ENCODE results near the gene HDGF. TPM values are rescaled to one million over a fixed set of nuclear protein-coding genes. Genes with fewer than 3 reads are reported as not detected.

The HDGF gene
- total RNA-seq, 2 experiments from 2014 or later, result 222 to 229 TPM

DNA sequence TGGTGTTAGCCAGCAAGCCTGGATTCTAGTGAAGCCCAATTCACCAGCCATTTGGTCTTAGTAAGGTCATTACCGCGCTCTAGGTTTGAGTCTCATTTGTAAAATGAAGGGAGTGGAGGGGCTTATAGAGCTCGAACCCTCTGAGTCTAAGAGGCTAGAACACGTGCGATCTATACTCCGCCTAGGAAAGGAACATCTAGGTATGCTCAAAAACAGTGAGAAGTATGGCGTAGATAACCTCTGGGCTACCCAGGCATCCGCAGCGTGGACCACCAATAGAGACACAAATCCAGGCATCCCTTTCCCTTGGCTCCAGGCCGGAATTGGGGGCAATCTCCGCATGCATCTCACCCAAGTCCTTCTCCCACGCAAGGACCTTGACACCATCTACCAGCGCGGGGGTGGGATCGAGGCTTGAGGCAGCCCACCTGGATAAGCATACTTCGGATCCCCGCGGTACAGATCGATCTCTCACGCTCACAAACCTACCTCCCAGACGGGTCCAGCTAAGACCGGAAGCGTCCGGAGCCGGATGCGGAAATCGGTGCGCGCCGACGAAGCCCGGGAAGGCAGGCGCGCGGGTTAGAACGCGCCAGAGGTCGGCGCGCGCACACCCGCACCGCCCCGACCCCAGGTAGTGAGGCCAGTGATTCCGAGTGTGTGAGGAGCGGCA, 23.4 kb downstream of the HDGF start, which contains the start of gene METTL25B:
METTL25B (plus strand) TSS at position 544 of the 673 bp plus-strand sequence. CDS start 636 bp downstream, outside the sequence.
- DNase-seq, result peak; percentile 84
- no peak within 1 kb of the TSS for H3K4me3 Mint-ChIP-seq
- H3K4me1 Mint-ChIP-seq, result peaks cover 32% of the 10 kb centered on the region
- POLR2A ChIA-PET, result interaction anchor here (0.6 to 8.9 kb wide), 28 partner anchors 9 to 271 kb away, joined by 3 to 150 read pairs (median 4); partner anchors contain the start of genes GPATCH4, HDGF, MRPL24 and NTRK1
- H3K36me3 Mint-ChIP-seq (ENCODE audit: low read depth), result peaks cover 41% of the 10 kb centered on the region
- CTCF ChIA-PET, result interaction anchor here (0.6 to 6.7 kb wide), 19 partner anchors 14 to 477 kb away, joined by 3 to 212 read pairs (median 27); partner anchors contain the start of genes CRABP2, HDGF, INSRR and MRPL24
- no peaks in the 10 kb centered on the region for H3K9me3 Mint-ChIP-seq
- H3K27ac Mint-ChIP-seq, result no peak within 1 kb of the TSS
- H3K27me3 Mint-ChIP-seq, result no peaks in the 10 kb centered on the region

DNA sequence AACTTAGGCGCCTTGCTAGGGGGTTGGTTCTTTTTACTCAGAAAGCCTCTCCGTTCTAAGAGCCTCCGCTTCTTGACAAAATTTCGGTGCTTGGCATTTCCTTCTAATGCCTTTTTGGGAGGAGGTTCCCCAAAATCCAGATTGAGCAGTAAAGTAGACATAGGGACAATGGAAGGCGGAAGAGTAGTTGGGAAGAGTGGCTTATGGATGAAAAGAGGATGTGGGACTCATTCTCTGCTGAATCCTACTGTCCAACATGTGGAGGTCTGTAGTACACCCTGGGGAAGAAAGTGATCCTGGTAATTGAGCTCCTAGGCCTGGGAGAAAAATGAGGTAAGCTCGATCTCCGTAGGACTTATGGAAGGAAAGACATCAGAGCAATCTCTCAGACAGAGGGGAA, 24.0 kb downstream of the HDGF start:
- Mint-ChIP-seq H3K9me3 (no peaks in the 10 kb centered on the region), H3K27ac (no peak overlapping the region), H3K4me1 (peaks cover 34% of the 10 kb centered on the region), H3K36me3 (ENCODE audit: low read depth) (peaks cover 39% of the 10 kb centered on the region), H3K27me3 (no peaks in the 10 kb centered on the region), H3K4me3 (no peak overlapping the region)
- ChIA-PET POLR2A (interaction anchor here (0.6 to 8.9 kb wide), 15 partner anchors 13 to 222 kb away, joined by 3 to 150 read pairs (median 15); partner anchors contain the start of genes HDGF, MRPL24, NTRK1 and PRCC), CTCF (interaction anchor here (1.8 to 6.7 kb wide), 18 partner anchors 12 to 163 kb away, joined by 12 to 212 read pairs (median 32); partner anchors contain the start of genes CRABP2, HDGF, INSRR and MRPL24)
- DNase-seq, result no peak

GRCh38 chr1:156726549-156727226, 24.8 kb downstream of the HDGF start:
- DNase-seq, result peak; percentile 67
- H3K4me3 Mint-ChIP-seq, result no peak overlapping the region
- ChIA-PET POLR2A (interaction anchor here (0.6 to 8.9 kb wide), 16 partner anchors 14 to 318 kb away, joined by 3 to 150 read pairs (median 10); partner anchors contain the start of genes HDGF, MRPL24, NES and NTRK1), CTCF (interaction anchor here (1.0 to 6.7 kb wide), 51 partner anchors 8 to 269 kb away, joined by 3 to 212 read pairs (median 8); partner anchors contain the start of genes CRABP2, HDGF, INSRR and MRPL24)
- no peaks in the 10 kb centered on the region for H3K9me3 Mint-ChIP-seq
- peaks cover 36% of the 10 kb centered on the region for H3K4me1 Mint-ChIP-seq
- no peaks in the 10 kb centered on the region for H3K27me3 Mint-ChIP-seq
- peaks cover 40% of the 10 kb centered on the region for H3K36me3 Mint-ChIP-seq (ENCODE audit: low read depth)
- no peak overlapping the region for H3K27ac Mint-ChIP-seq

DNA sequence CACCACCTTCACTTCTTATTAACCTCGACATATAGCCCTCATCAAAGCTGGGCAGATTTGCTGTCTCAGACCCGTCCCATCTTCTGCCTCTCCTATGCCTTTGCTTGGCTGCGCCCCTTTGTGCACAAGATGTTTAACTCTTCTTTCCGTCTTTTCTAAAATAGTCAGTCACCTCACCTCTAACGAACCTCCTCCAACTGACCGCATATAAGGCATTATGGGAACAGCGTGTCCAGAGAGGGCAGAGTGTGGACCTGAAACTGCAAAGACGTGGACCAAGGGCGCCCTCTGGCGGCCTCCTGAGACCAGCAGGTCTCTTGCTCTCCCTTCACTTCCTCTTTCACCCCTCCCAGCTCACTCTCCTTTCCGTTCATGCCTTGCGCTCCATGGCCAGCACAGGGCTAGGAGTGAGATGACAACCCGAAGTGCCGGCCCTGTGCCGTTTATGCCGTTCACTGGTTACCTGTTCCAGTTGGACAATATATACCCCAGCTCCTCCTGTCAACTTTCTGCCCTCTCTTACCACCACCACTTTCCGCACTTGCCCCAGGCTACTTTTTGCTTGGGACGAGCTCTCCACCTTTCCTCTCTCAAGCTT, 25.7 kb downstream of the HDGF start:
- ChIA-PET CTCF (interaction anchor here (0.6 to 6.7 kb wide), 60 partner anchors 7 to 319 kb away, joined by 3 to 212 read pairs (median 6); partner anchors contain the start of genes CRABP2, HDGF, INSRR and MRPL24), POLR2A (interaction anchor here (0.6 to 8.9 kb wide), 16 partner anchors 9 to 319 kb away, joined by 3 to 150 read pairs (median 10); partner anchors contain the start of genes HDGF, MRPL24, NES and NTRK1)
- peaks cover 36% of the 10 kb centered on the region for H3K4me1 Mint-ChIP-seq
- no peak overlapping the region for H3K4me3 Mint-ChIP-seq
- H3K27me3 Mint-ChIP-seq, result no peaks in the 10 kb centered on the region
- H3K36me3 Mint-ChIP-seq (ENCODE audit: low read depth), result peaks cover 48% of the 10 kb centered on the region
- DNase-seq, result peak; percentile 85
- no peaks in the 10 kb centered on the region for H3K9me3 Mint-ChIP-seq
- H3K27ac Mint-ChIP-seq, result no peak overlapping the region

GRCh38 chr1:156721535-156721934, 29.9 kb downstream of the HDGF start:
- peak overlapping the region; percentile 59 for H3K27ac Mint-ChIP-seq
- no peak for DNase-seq
- ChIA-PET CTCF (interaction anchor here (1.3 to 2.4 kb wide), 3 partner anchors 19 to 62 kb away, joined by 3 to 25 read pairs (median 4); no protein-coding TSS in a partner anchor), POLR2A (interaction anchor here (1.0 to 1.4 kb wide), 3 partner anchors 16 to 32 kb away, joined by 3 to 5 read pairs (median 5); partner anchors contain the start of gene CRABP2)
- H3K4me3 Mint-ChIP-seq, result no peak overlapping the region
- no peaks in the 10 kb centered on the region for H3K9me3 Mint-ChIP-seq
- peaks cover 44% of the 10 kb centered on the region for H3K36me3 Mint-ChIP-seq (ENCODE audit: low read depth)
- H3K4me1 Mint-ChIP-seq, result peaks cover 28% of the 10 kb centered on the region
- no peaks in the 10 kb centered on the region for H3K27me3 Mint-ChIP-seq

DNA sequence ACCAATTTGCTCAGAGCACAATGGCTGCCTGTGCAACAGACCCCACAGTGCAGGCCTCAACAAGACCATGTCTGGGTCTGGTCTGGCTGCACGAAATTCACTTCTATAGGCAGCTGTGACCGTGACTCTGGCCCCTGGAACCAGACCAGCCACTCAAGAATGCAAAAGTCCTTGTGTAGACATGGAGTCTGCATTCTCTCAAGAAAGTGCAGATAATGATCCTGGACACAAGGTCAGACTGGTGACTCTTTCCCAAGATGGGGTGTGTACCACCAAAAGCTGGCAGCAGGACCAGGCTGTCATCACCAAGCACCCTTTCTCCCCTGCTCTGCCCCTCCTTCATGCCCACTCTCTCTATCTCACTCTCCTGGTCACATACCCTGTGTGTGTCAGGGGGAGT, 30.3 kb downstream of the HDGF start:
- CTCF ChIA-PET, result interaction anchor here (1.7 to 2.4 kb wide), 2 partner anchors 19 to 31 kb away, joined by 3 to 25 read pairs; no protein-coding TSS in a partner anchor
- POLR2A ChIA-PET, result interaction anchor here (1.0 to 1.4 kb wide), 4 partner anchors 15 to 36 kb away, joined by 3 to 5 read pairs (median 4); partner anchors contain the start of gene CRABP2
- Mint-ChIP-seq H3K27ac (peak overlapping the region; percentile 59), H3K4me1 (peaks cover 28% of the 10 kb centered on the region), H3K9me3 (no peaks in the 10 kb centered on the region), H3K27me3 (no peaks in the 10 kb centered on the region), H3K4me3 (no peak overlapping the region), H3K36me3 (ENCODE audit: low read depth) (peaks cover 44% of the 10 kb centered on the region)
- DNase-seq, result no peak

DNA sequence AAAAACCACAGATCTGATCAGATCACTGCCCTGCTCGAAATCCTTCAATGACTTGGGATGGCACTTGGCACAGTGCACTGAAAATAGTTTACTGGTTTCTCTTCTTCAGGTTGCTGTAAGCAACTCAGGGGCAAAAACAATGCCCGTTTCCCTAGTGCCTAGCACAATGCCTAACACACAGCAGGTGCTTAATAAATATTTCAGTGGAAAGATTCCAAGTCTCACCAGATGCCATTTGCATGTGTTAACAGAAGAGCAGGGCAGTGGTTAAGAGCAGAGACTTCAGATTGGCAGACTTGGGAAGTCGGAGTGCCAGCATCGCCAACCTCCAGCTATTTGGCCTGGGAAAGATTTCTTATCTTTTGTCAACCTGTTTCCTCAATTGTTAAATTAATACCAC, 34.1 kb downstream of the HDGF start:
- no peak overlapping the region for H3K4me3 Mint-ChIP-seq
- no peak overlapping the region for H3K27ac Mint-ChIP-seq
- H3K4me1 Mint-ChIP-seq, result peaks cover 9% of the 10 kb centered on the region
- no peak for DNase-seq
- H3K27me3 Mint-ChIP-seq, result no peaks in the 10 kb centered on the region
- ChIA-PET POLR2A (no interaction called here), CTCF (interaction anchor here (2.7 to 4.4 kb wide), 2 partner anchors 11 to 28 kb away, joined by 18 to 27 read pairs; partner anchors contain the start of gene CRABP2)
- H3K36me3 Mint-ChIP-seq (ENCODE audit: low read depth), result peaks cover 29% of the 10 kb centered on the region
- no peaks in the 10 kb centered on the region for H3K9me3 Mint-ChIP-seq

- Mint-ChIP-seq H3K27me3 (no peaks in the 10 kb centered on the region), H3K27ac (no peak overlapping the region), H3K4me3 (no peak overlapping the region), H3K36me3 (ENCODE audit: low read depth) (peaks cover 15% of the 10 kb centered on the region), H3K9me3 (no peaks in the 10 kb centered on the region), H3K4me1 (no peaks in the 10 kb centered on the region)
- no peak for DNase-seq
- ChIA-PET POLR2A (interaction anchor here (2.0 kb wide), 1 partner anchor 8 kb away, joined by 4 read pairs; no protein-coding TSS in a partner anchor), CTCF (interaction anchor here (1.5 to 4.4 kb wide), 5 partner anchors 9 to 91 kb away, joined by 4 to 33 read pairs (median 18); partner anchors contain the start of gene CRABP2)
Measured at GRCh38 chr1:156714830-156715229, 36.6 kb downstream of the HDGF start.

- ChIA-PET POLR2A (interaction anchor here (3.5 kb wide), 1 partner anchor 13 kb away, joined by 10 read pairs; no protein-coding TSS in a partner anchor), CTCF (interaction anchor here (0.8 to 2.1 kb wide), 3 partner anchors 13 to 53 kb away, joined by 3 to 13 read pairs (median 6); no protein-coding TSS in a partner anchor)
- Mint-ChIP-seq H3K36me3 (ENCODE audit: low read depth) (peaks cover 15% of the 10 kb centered on the region), H3K4me1 (no peaks in the 10 kb centered on the region), H3K27me3 (peaks cover under 1% of the 10 kb centered on the region), H3K9me3 (no peaks in the 10 kb centered on the region), H3K27ac (no peak overlapping the region), H3K4me3 (no peak overlapping the region)
- DNase-seq, result no peak
Measured at GRCh38 chr1:156712626-156713025, 38.8 kb downstream of the HDGF start.

DNA sequence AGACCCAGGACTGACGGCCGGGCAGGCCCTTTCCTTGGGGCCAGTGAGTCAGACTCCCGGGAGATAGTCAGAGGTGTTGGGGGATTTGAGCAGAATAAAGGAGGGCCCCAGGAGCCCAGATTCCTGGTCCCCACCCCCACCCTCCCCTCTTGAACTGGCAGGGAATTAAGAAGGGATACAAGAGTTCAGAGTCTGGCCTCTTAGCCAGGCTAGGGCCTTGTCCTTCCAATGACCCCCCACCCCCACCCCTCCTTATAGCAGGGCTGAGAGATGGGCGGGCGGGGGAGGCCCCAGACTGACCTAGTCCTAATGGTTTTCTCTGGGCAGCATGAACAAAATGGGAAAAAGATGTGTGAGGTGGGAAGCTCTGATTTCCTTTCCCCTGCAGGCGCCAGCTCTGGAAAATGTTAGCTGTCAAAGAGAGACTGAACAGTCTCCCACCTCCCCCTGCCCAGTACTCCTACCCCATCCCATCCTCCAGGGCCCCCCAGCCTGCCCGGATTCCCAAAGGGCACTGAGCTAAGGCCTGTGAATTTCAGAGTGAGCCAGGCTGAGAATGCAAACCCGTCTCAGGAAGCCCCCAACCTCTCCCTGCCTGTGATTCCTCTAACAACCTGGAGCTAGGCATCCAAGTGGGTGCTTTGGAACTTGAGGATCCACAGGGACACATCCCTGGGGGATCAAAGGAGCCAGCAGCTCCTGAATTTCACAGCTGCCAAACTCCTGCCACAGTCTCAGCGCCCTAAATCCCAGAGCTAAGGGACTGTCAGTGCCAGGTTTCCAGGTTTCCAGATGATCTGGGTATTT, 40.3 kb downstream of the HDGF start:
- peaks cover 9% of the 10 kb centered on the region for H3K27me3 Mint-ChIP-seq
- no peaks in the 10 kb centered on the region for H3K9me3 Mint-ChIP-seq
- DNase-seq, result no peak
- H3K4me3 Mint-ChIP-seq, result no peak overlapping the region
- POLR2A ChIA-PET, result interaction anchor here (3.5 kb wide), 1 partner anchor 15 kb away, joined by 10 read pairs; no protein-coding TSS in a partner anchor
- no peak overlapping the region for H3K27ac Mint-ChIP-seq
- peaks cover 9% of the 10 kb centered on the region for H3K4me1 Mint-ChIP-seq
- CTCF ChIA-PET, result interaction anchor here (0.9 to 2.1 kb wide), 4 partner anchors 15 to 84 kb away, joined by 3 to 13 read pairs (median 6); no protein-coding TSS in a partner anchor
- H3K36me3 Mint-ChIP-seq (ENCODE audit: low read depth), result peaks cover 9% of the 10 kb centered on the region

GRCh38 chr1:156709757-156710489, 41.6 kb downstream of the HDGF start:
- H3K27me3 Mint-ChIP-seq, result peaks cover 21% of the 10 kb centered on the region
- DNase-seq, result no peak
- H3K27ac Mint-ChIP-seq, result no peak overlapping the region
- peaks cover 2% of the 10 kb centered on the region for H3K36me3 Mint-ChIP-seq (ENCODE audit: low read depth)
- H3K4me1 Mint-ChIP-seq, result peaks cover 20% of the 10 kb centered on the region
- ChIA-PET CTCF (interaction anchor here (0.6 to 0.9 kb wide), 2 partner anchors 15 to 82 kb away, joined by 3 to 4 read pairs; no protein-coding TSS in a partner anchor), POLR2A (interaction anchor here (0.6 to 3.5 kb wide), 2 partner anchors 16 to 189 kb away, joined by 3 to 10 read pairs; no protein-coding TSS in a partner anchor)
- no peak overlapping the region for H3K4me3 Mint-ChIP-seq
- no peaks in the 10 kb centered on the region for H3K9me3 Mint-ChIP-seq
